Glomerular visceral epithelial cell (primary cell): ENCODE data around the gene PRXL2B.
"Not testable (repeated sequence)": the region's sequence is repeated elsewhere in the genome, so short reads cannot be mapped to it uniquely, and the experiment has no call there.

Source experiments
- DNase-seq: peaks from one replicate; pipeline ENCODE4 v3.0.0-alpha.2; 2016; ENCODE audit errors: extremely low spot score

The PRXL2B gene

DNA sequence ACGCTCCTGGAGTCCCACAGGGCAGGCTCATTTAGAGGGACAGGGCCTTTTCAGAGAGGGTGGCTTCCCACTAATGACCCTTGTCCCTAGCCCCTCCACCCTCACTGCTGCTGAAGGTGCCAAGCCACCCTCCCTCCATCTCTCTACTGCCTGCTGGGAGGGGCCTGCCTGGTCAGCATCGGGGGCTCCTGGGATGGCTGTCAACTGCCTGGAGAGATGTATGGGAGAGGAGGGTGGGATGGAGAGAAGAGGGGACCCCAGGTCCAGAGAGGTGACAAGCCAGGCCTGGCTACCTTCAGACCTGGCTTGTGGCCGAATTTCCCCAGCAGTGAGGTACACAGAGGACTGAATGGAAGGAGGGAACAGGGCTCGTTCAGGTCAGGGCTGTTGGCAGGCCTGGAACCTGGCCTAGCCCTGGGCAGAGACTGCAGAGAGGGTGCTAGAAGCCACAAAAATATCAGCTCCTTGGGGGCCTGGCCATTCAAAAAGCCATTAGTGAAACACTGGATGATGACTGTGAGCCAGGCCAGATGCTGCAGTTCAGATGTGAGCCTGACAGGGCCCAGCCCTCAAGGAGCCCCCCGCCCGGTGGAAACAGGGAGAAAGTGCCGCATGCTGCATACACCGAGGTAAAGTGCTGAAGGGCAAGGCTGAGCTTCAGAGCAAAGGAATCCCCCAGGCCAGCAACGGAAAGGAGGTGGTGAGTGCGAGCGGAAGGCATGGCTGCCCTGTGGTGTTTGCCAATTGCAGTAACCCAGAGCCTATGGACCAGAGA, 26.2 kb downstream of the PRXL2B start:
- DNase-seq, result no peak

DNA sequence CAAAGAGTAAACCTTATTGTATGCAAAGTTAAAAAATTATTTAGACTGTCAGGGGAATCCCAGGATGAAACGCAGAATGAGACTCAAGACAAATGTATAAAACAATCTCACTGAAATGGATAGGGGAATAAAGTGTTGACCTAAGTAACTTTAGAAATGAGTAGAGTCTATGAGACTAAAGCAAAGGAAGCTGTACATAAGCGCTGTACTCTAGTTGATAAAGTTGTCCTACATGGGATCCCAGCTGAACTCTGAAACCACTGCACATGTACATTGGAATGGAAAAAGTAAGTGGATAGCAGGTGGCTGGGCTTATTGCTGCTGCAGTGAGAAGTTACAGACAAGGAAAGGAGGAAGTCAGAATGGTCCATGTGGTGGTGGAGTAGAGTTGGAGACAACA, 27.6 kb downstream of the PRXL2B start:
- no peak for DNase-seq

DNA sequence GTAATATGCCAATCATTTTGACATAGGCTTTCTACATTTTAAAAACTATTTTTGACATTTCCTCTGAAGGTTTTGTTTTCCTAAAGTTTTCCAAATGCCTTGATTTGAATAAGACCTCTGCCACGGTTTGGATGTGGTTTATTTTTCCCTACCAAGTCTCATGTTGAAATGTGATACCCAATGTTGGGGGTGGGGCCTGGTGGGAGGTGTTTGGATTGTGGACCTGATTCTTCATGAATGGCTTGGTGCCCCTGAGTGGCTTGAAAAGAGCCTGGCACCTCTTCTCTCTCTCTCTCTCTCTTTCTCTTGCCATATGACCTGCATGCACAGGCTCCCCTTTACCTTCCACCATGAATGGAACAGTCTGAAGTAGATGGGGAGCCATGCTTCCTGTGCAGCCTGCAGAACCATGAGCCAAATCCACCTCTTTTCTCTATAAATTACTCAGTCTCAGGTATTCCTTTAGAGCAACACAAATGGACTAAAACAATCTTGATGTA, 31.4 kb downstream of the PRXL2B start:
- no peak for DNase-seq

DNA sequence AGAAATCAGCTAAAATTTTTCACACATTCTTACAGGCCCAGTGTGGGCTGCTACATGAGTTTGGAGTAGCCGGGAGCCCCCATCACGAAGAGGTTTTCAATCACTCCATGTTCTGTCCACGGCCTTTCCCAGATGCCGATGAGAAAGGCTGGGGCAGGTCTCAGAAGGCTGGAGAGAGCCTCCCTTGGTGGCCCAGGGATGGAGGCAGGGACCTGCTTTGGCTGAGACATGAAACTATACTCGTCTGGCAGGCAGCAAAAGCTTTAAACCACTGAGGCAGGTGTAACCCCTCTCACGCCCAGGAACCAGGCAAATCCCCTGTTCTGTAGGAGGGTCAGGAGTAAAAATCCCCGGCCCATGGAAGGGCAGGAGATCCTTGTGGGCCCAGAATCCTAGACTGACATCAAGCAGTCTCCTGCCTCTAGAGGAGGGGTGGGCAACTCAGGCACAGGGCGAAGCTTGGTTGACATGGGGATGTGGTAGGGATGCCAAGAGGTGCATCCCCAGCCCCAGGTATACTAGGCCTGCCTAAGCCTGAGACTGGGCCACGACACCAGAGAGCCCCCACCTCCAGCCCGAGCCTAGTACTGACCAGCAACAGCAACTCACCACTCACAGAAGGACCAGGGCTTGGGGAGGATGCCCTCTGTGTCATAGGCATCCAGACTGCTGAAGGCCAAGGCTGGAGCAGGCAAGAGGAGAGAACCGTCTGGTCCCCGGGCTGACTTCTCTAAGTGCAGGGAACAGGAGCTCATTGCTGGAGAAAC, 37.2 kb downstream of the PRXL2B start:
- no peak for DNase-seq

DNA sequence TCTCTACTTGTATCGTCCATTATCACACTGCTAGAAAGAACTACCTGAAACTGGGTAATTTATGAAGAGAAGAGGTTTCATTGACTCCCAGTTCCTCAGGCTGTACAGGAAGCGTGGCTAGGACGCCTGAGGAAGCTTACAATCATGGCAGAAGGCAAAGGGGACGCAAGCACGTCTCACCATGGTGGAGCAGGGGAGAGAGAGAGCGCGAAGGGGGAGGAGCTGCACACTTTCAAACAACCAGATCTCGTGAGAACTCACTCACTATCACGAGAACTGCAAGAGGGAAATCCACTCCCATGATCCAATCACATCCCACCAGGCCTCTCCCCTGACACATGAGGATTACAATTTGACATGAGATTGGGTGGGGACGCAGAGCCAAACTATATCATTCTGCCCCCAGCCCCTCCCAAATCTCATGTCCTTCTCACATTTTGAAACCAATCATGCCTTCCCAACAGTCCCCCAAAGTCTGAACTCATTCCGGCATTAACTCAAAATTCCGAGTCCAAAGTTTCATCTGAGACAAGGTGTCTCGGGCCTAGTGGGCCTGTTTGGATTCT, 38.2 kb downstream of the PRXL2B start:
- DNase-seq, result no peak

DNA sequence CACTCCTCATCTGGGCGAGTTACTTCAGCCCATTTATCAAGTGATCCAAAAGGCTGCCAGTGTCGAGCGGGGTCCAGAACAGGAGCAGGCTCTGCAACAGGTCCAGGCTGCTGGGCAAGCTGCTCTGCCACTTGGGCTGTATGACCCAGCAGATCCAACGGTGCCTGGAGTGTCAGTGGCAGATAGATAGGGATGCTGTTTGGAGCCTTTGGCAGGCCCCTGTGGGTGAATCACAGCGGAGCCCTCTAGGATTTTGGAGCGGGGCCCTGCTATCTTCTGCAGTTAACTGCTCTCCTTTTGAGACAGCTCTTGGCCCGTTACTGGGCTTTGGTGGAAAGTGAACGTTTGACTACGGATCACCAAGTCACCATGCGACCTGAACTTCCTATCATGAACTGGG, 38.7 kb downstream of the PRXL2B start:
- DNase-seq, result no peak

DNA sequence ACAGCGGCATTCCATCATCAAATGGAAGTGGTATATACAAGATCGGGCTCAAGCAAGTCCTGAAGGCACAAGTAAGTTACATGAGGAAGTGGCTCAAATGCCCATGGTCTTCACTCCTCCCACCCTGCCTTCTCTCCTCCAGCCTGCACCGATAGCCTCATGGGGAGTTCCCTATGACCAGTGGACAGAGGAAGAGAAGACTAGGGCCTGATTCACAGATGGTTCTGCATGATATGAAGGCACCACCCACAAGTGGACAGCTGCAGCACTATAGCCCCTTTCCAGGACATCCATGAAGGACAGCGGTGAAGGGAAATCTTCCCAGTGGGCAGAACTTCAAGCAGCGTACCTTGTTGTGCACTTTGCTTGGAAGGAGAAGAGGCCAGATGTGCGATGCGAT, 39.2 kb downstream of the PRXL2B start:
- DNase-seq, result not testable (repeated sequence)

DNA sequence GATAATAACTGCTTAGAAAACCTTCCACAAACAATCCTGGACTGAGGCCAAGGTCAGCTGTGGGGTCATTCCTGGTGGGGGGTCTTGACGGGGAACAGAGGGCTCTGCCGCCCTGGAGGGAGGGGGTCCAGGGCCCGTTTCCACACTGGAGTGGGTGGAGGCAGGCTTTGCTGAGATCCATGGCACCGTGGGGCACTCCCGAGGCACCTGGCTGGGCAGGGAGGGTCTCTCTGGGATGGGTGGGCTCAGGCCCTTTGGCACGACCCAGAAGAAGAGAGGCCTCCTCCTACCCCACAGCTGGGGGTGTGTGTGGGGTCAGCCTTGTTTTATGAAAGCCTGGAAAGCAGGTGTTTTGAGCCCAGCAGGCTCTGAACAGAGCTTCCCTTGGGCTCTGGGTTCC, 41.2 kb downstream of the PRXL2B start:
- no peak for DNase-seq

DNA sequence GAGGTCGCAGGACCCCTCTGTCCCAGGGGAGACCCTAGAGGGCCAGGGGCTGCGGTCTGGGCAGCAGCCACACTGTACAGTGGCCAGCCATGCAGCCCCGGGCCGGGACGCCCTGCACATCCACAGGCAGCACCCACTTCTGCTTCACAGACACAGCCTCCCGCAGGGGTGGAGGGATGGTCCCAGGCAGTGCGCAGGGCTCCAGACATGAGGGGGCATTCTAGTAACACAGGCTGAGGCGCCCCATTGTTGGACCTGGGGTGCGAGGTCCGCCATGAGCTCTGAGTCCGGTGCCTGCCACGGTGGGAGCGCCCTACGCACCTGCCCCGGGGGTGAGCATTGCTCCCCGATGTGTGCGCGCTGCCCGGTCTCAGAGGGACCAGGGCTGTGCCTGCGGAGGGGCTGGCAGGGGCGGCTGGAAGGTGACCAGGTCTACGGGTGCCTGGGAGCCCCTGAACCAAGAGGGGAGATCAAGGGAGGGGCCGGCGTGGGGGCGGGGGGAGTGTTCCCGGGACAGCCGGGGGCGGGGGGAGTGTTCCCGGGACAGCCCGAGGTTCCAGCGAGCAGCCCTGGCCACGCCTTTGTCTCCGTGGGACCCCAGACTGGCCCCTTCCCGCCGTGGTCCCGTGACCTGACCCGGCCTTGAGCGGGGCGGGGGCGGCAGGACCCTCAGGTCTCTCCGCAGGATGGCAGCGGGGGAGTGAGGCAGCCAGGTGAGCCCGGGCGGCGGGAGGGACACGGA, 41.8 kb downstream of the PRXL2B start:
- DNase-seq, result no peak

DNA sequence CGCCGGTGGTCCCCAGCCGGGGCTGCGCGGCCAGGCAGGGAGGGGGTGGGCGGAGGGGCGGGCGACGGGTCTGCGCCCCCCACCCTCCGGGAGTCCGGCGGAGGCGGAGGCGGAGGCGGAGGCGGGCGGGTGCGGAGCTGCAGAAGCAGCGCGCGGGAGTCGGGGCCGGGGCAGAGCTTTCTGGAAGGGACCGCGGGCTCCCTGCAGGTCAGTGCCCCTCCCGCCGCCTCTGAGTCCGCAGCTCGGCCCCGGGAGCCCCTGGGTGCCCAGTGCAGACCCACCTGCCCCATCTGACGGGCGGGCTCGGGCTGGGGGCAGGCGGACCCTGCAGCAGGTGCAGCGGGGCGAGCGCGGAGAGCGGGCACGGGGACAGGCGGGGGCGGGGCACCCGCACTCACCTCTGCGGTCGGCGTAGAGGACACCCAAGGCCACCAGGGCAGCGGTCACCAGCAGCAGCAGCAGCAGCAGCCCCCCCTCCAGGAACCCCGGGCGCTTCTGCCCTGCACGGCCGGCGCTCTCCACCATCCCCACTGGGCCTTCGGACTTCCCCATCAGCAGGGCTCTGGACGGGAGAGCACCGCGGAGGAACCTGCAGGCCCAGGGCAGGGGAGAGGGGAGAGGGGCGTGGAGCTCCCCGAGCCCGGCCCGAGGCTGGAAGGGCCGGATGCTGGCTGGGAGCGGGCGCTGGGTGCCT, 42.5 kb downstream of the PRXL2B start:
- DNase-seq, result no peak

DNA sequence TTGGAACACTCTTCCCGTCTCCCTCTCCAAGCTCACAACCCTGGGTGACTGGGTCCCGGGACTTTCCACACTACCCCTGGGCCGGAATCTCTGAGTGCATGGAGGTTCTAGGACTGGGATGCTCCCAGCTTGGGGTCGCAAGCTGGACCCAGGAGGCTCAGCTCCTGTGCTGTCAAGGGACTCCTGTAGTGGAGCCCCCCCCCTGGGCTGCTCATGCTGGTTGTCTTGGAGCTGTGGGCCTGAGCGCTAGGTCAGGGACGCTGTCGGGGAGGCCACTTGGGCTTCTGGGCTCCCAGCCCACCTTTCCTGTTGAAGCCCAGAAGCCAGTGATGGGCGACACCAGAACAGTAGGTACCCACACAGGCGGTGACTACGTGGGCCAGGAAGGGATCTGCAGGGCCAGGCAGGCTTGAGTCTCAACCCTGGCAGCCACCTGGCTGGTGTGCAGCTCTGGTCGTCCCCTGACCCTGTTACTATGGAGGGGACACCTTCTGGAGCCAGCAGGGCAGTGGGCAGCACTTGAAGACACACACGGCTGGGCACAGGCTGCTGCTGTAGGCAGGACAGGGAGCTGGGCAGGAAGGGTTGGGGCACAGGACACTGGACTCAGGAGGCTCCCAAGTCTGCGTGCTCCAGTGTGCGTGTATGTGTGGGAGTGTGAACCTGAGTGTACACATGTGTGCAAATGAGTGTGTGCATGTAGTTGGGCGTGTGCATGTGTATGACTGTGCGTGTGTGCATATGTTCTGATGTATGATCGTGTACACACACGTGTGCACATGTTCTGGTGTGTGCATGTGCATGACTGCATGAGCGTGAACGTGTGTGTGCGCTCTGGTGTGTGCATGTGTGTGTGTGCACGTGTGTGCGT, 43.3 kb downstream of the PRXL2B start:
- DNase-seq, result no peak

DNA sequence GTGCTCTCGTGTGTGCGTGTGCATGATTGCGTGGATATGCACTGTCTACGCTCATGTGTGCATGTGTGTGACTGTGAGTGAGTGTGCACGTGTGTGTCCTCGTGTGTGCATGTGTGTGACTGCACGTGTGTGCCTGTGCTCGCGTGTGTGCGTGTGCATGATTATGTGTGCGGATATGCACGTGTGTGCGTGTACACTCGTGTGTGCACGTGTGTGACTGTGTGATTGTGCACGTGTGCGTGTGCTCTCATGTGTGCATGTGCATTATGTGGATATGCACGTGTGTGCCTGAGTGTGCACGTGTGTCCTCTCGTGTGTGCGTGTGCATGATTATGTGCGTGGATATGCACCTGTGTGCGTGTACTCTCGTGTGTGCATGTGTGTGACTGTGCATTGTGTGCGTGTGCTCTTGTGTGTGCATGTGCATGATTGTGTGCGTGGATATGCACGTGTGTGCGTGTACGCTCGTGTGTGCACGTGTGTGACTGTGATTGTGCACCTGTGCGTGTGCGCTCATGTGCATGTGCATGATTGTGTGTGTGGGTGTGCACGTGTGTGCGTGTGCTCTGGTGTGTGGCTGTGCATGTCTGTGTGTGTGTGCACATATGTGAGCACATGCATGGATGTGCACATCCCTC, 44.0 kb downstream of the PRXL2B start:
- no peak for DNase-seq

DNA sequence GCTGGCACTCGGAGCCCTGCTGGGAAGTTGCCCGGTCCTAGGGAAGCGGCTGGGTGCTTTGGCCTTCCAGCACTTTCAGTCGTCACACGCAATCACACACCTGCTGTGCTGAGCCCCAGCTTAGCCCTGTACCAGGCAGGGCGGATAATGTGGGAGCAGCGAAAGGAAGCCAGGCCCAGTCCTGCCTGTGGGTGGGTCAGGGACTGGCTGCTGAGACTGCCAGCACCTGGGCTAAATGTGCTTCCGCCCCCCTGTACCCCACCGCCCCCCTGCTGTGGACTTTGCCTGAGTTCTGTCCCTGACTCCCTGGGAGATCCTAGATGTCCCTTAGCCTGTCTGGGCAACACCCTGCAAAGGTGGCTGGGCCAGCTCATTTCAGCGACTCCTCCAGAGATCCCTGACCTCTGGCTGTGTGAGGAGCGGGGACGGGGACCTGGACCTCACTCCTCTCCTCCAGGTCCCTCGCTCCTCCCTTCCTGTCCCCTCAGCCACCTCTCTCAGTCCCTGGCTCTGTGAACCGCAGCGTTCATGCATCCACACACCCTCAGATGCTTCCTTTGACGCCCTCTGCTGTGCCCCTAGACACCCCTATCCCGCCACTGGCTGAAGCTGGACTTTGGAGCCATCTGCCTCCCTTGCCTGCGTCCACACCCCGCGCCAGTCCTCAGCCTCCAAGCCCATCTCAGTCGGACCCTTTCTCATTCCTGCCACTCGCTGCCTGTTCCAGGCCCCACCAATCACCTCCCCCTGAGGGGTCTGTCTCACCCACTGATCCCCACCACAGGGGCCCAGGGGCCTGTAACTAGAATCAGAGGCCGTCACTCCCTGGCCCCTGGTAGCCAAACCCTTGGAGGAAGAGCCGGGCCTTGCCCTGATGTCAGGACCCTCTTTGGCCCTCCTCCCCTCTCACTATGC, 44.8 kb downstream of the PRXL2B start:
- no peak for DNase-seq

DNA sequence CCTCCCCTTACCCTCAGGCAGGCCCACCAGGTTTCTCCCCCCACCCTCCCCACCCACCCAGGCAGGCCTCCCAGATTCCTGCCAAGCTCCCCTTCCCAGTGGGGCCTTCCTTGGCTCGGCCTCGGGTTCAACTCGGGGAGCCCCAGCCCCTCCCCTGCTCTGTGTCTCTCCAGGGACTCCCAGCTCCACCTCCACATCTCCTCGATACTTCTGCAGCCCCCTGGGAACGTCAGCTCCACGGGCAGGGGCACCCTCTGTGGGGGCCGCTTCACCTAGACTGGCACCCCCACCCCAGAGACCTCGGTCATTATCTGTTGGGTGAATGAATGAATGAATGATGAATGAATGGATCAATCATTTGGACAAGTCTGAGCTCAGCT, 45.5 kb downstream of the PRXL2B start:
- no peak for DNase-seq

DNA sequence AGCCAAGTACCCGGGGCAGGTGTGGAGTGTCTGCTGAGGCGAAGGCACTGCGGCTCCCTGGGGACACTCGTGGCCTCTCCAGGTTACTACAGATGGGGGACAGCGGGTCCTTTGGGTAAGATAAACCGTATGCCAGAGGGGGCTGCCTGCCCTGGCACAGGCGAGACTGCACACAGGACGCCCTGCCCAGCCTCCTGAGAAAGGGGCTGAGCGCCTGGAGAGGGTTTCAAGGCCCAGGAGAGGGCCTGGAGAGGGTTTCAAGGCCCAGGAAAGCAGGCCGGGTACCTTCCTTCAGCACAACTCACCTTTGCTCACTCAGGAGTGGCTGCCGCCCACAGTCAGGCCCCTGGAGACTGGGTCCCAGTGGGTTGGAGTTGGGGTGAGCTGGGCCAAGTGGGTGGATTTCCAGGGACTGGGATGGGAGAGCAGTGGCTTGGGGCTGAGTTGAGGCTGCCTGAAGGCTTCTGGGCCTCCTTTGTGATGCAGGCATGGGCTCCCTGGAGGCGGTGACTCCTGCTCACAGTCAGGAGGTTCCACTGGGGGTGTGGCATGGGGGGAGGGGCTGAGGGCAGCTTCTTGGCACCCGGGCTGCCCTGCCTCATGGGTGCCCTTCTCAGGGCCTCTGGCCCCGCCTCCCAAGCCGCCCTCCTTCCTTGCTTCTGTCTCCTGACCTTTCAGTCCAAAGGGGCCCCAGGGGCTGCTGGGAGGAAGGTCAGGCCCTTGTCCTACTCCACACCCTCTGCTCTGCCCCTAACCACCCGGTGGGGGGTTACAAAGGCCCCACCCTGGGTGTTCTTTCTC, 46.2 kb downstream of the PRXL2B start, which contains the start of gene MMEL1:
Gene MMEL1, minus strand, starts transcription at position 456 of the 801 bp plus-strand sequence. CDS start 3,532 bp downstream, outside the sequence.
- DNase-seq, result no peak

DNA sequence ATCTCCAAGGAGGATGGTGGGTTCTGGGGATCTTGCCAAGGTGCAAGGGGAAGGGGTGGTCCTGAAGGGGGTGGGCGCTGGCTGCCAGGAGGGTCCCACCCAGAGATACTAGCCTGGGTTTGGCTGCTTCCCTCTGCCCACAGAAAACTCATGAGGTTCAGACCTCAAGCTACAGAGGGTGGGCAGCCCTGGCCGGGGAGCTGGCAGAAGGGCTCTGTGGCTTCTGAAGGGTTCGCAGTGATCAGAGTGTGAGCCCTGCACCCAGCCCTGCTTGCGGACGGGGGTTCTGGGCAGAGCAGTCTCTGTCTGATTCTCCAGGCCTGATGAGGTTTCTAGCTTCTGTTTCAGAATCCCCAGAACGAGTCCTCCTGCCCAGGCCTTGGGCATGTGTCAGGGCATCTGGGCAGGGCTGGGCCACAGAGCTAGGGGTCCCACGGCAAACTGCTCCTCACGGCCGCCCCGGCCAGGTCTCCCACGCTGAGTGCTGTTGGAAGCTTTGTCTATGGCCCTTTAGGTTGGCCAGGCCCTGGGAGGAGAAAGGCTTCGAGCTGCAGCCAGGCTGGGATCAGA, 46.9 kb downstream of the PRXL2B start:
- no peak for DNase-seq

DNA sequence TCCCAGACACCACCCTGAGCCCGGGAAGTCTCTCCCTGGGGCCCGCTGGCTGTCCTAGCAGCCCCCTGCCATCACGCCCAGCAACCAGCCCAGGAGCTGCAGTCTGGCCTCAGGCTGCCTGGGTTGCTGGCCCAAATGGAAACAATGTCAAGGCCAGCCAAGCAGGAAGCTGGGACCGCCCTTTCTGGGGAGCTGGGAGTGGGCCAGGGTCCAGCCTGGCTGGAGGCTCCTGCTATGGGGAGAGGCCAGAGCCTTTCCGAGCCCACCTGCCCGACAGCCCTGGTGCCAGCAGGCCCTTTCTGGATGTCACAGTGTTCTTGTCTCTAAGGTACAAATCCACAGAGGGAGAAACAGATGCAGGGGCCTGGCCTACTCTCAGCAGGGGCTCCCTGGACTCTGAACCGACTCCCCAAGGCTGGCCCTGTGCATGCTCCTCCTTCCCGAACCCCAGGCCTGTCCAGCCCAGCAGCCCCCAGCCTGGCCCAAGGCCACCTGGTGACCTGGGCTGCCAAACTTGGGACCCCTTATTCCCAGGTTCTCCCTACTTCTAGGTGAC, 47.4 kb downstream of the PRXL2B start:
- DNase-seq, result no peak
